Lower lobe of right lung (tissue), 2 donors: ENCODE results near the gene PLCXD1. TPM values are rescaled to one million over a fixed set of nuclear protein-coding genes. Genes with fewer than 3 reads are reported as not detected.

Source experiments
- ATAC-seq, 2 donors: fragments of 200-7000 bp; cut with Tn5 transposase; one replicate each; pipeline ENCODE4 v1.9.1; 2020 to 2022; ENCODE audit warnings: mild to moderate bottlenecking in 2 of 2, moderate library complexity in 2 of 2
- DNase-seq: peaks from one replicate; pipeline ENCODE4 v3.0.0-alpha.2; 2020
- H3K27ac ChIP-seq: fragments of 200-600 bp; one replicate; pipeline ENCODE4 v1.8.0; 2022
- H3K27me3 ChIP-seq: fragments of 200-600 bp; one replicate; pipeline ENCODE4 v1.8.0; 2022; ENCODE audit warnings: low read depth
- H3K36me3 ChIP-seq: fragments of 200-600 bp; one replicate; pipeline ENCODE4 v1.8.0; 2022; ENCODE audit warnings: mild to moderate bottlenecking
- H3K4me1 ChIP-seq: fragments of 200-600 bp; one replicate; pipeline ENCODE4 v1.8.0; 2022
- H3K4me3 ChIP-seq: fragments of 200-600 bp; one replicate; pipeline ENCODE4 v1.8.0; 2022; ENCODE audit warnings: mild to moderate bottlenecking
- H3K9me3 ChIP-seq: fragments of 200-600 bp; one replicate; pipeline ENCODE4 v1.8.0; 2022
- CTCF ChIP-seq: fragments of 200-600 bp; IDR thresholded peaks from one replicate; pipeline ENCODE4 v1.8.0; 2022; ENCODE audit warnings: antibody characterized with exemption, mild to moderate bottlenecking
- intact Hi-C: fragments of 100-400 bp; cut with DNase I; formaldehyde crosslinking; loops from one replicate; pipeline ENCODE4 v1.11.0; 2022
- total RNA-seq: library from RNA; stranded (reverse); fragmentation: NEBNext Ultra II Directional; extraction: Animal tissue kit (Norgen Biotek cat#: 25700); gene quantifications from one replicate; pipeline ENCODE4 v1.2.1, GENCODE V29; 2021
- donor health status: DM: no; HTN: yes; CAD: no; lungs with severe emphysema.

PLCXD1 gene
- total RNA-seq, 1 donor from 2014 or later, result 23.7 TPM

GRCh38 chrX:283115-283845 is 2.1 kb downstream of the PLCXD1 start:
- intact Hi-C loops, result no loop called here
- Histone ChIP-seq H3K4me1 (peaks cover 9% of the 10 kb centered on the region), H3K36me3 (peaks cover 31% of the 10 kb centered on the region), H3K27me3 (no peaks in the 10 kb centered on the region), H3K9me3 (no peaks in the 10 kb centered on the region), H3K27ac (peak overlapping the region; percentile 46), H3K4me3 (peak overlapping the region; percentile 57)
- ATAC-seq (peak; percentile 94 to 97), DNase-seq (peak; percentile 93)
- no peak for TF ChIP-seq CTCF

- Histone ChIP-seq H3K4me3 (no peak overlapping the region), H3K4me1 (peaks cover 4% of the 10 kb centered on the region), H3K9me3 (no peaks in the 10 kb centered on the region), H3K36me3 (peaks cover 49% of the 10 kb centered on the region), H3K27me3 (no peaks in the 10 kb centered on the region), H3K27ac (no peak overlapping the region)
- peak; percentile 7 for DNase-seq
- no peak for TF ChIP-seq CTCF
- ATAC-seq, result no peak
- intact Hi-C loops, result no loop called here
Measured at GRCh38 chrX:285076-285677, 4.0 kb downstream of the PLCXD1 start.

- intact Hi-C loops, result no loop called here
- no peak overlapping the region for H3K27ac ChIP-seq
- peaks cover 71% of the 10 kb centered on the region for H3K36me3 ChIP-seq
- H3K27me3 ChIP-seq, result no peaks in the 10 kb centered on the region
- DNase-seq, result no peak
- no peaks in the 10 kb centered on the region for H3K4me1 ChIP-seq
- ATAC-seq, result no peak
- H3K4me3 ChIP-seq, result no peak overlapping the region
- no peaks in the 10 kb centered on the region for H3K9me3 ChIP-seq
- no peak for TF ChIP-seq CTCF
Measured at GRCh38 chrX:287670-288069, 6.5 kb downstream of the PLCXD1 start.

DNA sequence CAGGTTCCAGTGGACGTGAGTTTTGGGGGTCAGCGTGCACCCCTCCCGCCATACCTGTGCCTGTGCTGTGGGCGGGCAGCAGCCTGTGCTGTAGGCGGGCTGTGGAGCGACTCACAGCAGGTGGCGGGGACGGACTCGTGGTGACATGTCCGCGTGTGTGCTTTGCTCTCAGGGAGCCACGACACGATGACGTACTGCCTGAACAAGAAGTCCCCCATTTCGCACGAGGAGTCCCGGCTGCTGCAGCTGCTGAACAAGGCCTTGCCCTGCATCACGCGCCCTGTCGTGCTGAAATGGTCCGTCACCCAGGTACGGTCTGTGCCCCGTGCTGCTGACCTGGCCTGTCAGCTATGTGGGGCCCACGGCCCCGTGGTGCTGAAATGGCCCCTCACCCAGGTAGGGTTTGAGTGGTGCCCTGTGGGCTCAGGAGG is 7.4 kb downstream of the PLCXD1 start:
- TF ChIP-seq CTCF, result no peak
- no peak overlapping the region for H3K27ac ChIP-seq
- no peak for ATAC-seq
- peak; percentile 35 for DNase-seq
- no peak overlapping the region for H3K4me3 ChIP-seq
- no peaks in the 10 kb centered on the region for H3K9me3 ChIP-seq
- no peaks in the 10 kb centered on the region for H3K4me1 ChIP-seq
- intact Hi-C loops, result no loop called here
- no peaks in the 10 kb centered on the region for H3K27me3 ChIP-seq
- peaks cover 80% of the 10 kb centered on the region for H3K36me3 ChIP-seq

DNA sequence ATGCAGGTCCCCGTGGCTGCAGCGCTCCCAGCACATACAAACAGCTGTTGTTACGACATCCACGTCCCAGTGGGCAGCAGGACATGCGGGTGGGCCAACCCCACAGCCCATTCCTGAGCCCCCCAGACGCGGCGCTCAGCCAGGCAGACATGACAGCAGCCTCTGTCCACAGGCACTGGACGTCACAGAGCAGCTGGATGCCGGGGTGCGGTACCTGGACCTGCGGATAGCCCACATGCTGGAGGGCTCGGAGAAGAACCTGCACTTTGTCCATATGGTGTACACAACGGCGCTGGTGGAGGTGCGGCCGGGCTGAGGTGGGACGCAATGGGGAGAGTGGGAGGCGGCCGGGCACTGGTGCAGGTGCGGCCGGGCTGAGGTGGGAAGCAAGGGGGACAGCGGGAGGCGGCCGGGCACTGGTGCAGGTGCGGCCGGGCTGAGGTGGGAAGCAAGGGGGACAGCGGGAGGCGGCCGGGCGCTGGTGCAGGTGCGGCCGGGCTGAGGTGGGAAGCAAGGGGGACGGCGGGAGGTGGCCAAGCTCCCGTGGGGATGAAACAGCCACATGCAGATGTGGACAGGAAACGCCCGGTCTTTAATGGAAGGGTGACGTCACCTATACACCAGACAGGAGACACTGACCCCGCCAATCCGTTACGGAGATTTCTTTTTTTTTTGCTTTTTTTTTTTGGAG is 9.4 kb downstream of the PLCXD1 start:
- intact Hi-C loops, result no loop called here
- H3K27ac ChIP-seq, result no peak overlapping the region
- H3K27me3 ChIP-seq, result no peaks in the 10 kb centered on the region
- no peaks in the 10 kb centered on the region for H3K9me3 ChIP-seq
- ATAC-seq (no peak), DNase-seq (peak; percentile 45)
- H3K4me1 ChIP-seq, result no peaks in the 10 kb centered on the region
- TF ChIP-seq CTCF, result no peak
- peaks cover 86% of the 10 kb centered on the region for H3K36me3 ChIP-seq
- no peak overlapping the region for H3K4me3 ChIP-seq
